ENCODE measurements around the gene NID2. TPM values are rescaled to one million over a fixed set of nuclear protein-coding genes. Genes with fewer than 3 reads are reported as not detected.

NID2 gene
- total and polyA plus RNA-seq, 4 donors, result 2.3 to 23.3 (median 10.1) TPM

DNA sequence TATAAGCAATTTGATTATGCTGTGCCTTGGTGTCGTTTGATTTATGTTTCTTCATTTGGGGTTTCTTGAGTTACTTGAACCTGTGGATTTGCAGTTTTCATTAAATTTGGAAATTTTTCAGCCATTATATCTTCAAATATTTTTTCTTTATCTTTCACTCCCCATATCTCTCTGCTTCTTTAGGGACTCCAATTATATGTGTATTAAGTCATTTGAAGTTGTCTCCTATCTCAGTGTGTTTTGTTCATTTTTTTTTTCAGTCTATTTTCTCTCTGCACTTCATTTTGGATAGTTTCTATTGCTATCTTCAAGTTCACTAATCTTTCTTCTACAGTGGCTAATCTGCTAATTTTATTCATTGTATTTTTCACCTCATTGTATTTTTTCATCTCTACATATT, 108.9 kb downstream of the NID2 start:
- 79% methylated on average over 1 of the region's 1 CpG for WGBS
- Histone ChIP-seq H3K4me3 (ENCODE audit: low read depth in 1 of 3, low read length in 3 of 3) (no peak overlapping the region), H3K27ac (ENCODE audit: low read depth in 1 of 2, low read length in 2 of 2) (no peak overlapping the region), H3K4me1 (ENCODE audit: control insufficient read depth in 4 of 4, insufficient read depth in 4 of 4, low read length in 3 of 4) (no peaks in the 10 kb centered on the region), H3K9me3 (ENCODE audit: control insufficient read depth in 4 of 4, low read length in 3 of 4) (peaks cover 0 to 15% (median 11%) of the 10 kb centered on the region in 4 donors), H3K36me3 (ENCODE audit: control insufficient read depth in 4 of 4, insufficient read depth in 3 of 4, low read depth in 1 of 4, low read length in 3 of 4) (peaks cover 0 to 3% (median 0%) of the 10 kb centered on the region in 4 donors), H3K27me3 (ENCODE audit: control insufficient read depth in 4 of 4, insufficient read depth in 4 of 4, low read length in 3 of 4) (no peaks in the 10 kb centered on the region), H3K9ac (ENCODE audit: low read depth in 1 of 2, low read length in 2 of 2) (no peak overlapping the region)
- TF ChIP-seq SP1 (IDR thresholded peaks at IDR 0.05) (no peak), EGR1 (IDR thresholded peaks at IDR 0.05; ENCODE audit: low read depth in 2 of 2) (no peak), TAF1 (conservative IDR thresholded peaks at IDR 0.05) (no peak), FOXA2 (IDR thresholded peaks at IDR 0.05) (no peak), GABPA (IDR thresholded peaks at IDR 0.05 in 1 of 2, conservative IDR thresholded peaks at IDR 0.05 in 1 of 2) (no peak), NR2F2 (IDR thresholded peaks at IDR 0.05) (no peak), HNF4A (conservative IDR thresholded peaks at IDR 0.05) (no peak), FOXA1 (IDR thresholded peaks at IDR 0.05) (no peak), JUND (IDR thresholded peaks at IDR 0.05) (no peak), YY1 (IDR thresholded peaks at IDR 0.05) (no peak), HNF4G (IDR thresholded peaks at IDR 0.05) (no peak)
- TF ChIP-seq, protein P1, sequence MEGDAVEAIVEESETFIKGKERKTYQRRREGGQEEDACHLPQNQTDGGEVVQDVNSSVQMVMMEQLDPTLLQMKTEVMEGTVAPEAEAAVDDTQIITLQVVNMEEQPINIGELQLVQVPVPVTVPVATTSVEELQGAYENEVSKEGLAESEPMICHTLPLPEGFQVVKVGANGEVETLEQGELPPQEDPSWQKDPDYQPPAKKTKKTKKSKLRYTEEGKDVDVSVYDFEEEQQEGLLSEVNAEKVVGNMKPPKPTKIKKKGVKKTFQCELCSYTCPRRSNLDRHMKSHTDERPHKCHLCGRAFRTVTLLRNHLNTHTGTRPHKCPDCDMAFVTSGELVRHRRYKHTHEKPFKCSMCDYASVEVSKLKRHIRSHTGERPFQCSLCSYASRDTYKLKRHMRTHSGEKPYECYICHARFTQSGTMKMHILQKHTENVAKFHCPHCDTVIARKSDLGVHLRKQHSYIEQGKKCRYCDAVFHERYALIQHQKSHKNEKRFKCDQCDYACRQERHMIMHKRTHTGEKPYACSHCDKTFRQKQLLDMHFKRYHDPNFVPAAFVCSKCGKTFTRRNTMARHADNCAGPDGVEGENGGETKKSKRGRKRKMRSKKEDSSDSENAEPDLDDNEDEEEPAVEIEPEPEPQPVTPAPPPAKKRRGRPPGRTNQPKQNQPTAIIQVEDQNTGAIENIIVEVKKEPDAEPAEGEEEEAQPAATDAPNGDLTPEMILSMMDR (IDR thresholded peaks at IDR 0.05; ENCODE audit: low read depth, low read length, missing input control), result no peak
- TF ChIP-seq, protein P2, sequence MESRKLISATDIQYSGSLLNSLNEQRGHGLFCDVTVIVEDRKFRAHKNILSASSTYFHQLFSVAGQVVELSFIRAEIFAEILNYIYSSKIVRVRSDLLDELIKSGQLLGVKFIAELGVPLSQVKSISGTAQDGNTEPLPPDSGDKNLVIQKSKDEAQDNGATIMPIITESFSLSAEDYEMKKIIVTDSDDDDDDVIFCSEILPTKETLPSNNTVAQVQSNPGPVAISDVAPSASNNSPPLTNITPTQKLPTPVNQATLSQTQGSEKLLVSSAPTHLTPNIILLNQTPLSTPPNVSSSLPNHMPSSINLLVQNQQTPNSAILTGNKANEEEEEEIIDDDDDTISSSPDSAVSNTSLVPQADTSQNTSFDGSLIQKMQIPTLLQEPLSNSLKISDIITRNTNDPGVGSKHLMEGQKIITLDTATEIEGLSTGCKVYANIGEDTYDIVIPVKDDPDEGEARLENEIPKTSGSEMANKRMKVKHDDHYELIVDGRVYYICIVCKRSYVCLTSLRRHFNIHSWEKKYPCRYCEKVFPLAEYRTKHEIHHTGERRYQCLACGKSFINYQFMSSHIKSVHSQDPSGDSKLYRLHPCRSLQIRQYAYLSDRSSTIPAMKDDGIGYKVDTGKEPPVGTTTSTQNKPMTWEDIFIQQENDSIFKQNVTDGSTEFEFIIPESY (IDR thresholded peaks at IDR 0.05), result no peak
- TF ChIP-seq, protein P3, sequence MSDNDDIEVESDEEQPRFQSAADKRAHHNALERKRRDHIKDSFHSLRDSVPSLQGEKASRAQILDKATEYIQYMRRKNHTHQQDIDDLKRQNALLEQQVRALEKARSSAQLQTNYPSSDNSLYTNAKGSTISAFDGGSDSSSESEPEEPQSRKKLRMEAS (IDR thresholded peaks at IDR 0.05), result no peak
- TF ChIP-seq, protein P4, sequence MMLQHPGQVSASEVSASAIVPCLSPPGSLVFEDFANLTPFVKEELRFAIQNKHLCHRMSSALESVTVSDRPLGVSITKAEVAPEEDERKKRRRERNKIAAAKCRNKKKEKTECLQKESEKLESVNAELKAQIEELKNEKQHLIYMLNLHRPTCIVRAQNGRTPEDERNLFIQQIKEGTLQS (IDR thresholded peaks at IDR 0.05), result no peak
- no peak for DNase-seq (ENCODE audit: low spot score)

DNA sequence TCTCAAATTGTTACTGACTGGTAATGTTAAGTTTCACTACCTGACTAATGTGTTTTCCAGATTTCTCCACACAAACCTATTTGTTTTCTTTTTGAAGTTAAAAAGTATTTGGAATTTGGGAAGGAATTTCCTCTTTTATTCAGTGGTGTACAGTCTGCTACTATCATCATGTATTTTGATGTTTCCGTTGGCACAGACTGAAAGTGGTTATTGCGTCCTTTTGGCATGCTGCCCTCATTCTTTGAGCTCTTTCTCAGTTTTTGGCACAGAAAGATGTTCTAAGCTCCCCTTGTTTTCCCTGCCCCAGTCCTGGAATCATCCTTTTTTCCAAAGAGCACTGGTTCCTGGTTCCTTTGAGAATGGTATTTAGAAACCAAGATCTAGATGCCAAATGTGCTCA, 110.9 kb downstream of the NID2 start:
- Histone ChIP-seq H3K4me3 (ENCODE audit: low read depth in 1 of 3, low read length in 3 of 3) (no peak overlapping the region), H3K4me1 (ENCODE audit: control insufficient read depth in 4 of 4, insufficient read depth in 4 of 4, low read length in 3 of 4) (no peaks in the 10 kb centered on the region), H3K27ac (ENCODE audit: low read depth in 1 of 2, low read length in 2 of 2) (no peak overlapping the region), H3K27me3 (ENCODE audit: control insufficient read depth in 4 of 4, insufficient read depth in 4 of 4, low read length in 3 of 4) (no peaks in the 10 kb centered on the region), H3K9me3 (ENCODE audit: control insufficient read depth in 4 of 4, low read length in 3 of 4) (peaks cover 0 to 15% (median 11%) of the 10 kb centered on the region in 4 donors), H3K9ac (ENCODE audit: low read depth in 1 of 2, low read length in 2 of 2) (no peak overlapping the region), H3K36me3 (ENCODE audit: control insufficient read depth in 4 of 4, insufficient read depth in 3 of 4, low read depth in 1 of 4, low read length in 3 of 4) (peaks cover 0 to 3% (median 0%) of the 10 kb centered on the region in 4 donors)
- TF ChIP-seq NR2F2 (IDR thresholded peaks at IDR 0.05), result no peak
- TF ChIP-seq SP1 (IDR thresholded peaks at IDR 0.05), result no peak
- no peak for TF ChIP-seq HNF4G (IDR thresholded peaks at IDR 0.05)
- TF ChIP-seq RXRA (IDR thresholded peaks at IDR 0.05), result no peak
- no peak for TF ChIP-seq EGR1 (IDR thresholded peaks at IDR 0.05; ENCODE audit: low read depth in 2 of 2)
- TF ChIP-seq, protein P1 (IDR thresholded peaks at IDR 0.05; ENCODE audit: low read depth, low read length, missing input control), result no peak
- TF ChIP-seq TAF1 (conservative IDR thresholded peaks at IDR 0.05), result no peak
- no peak for TF ChIP-seq FOXA2 (IDR thresholded peaks at IDR 0.05)
- no peak for TF ChIP-seq YY1 (IDR thresholded peaks at IDR 0.05)
- TF ChIP-seq, protein P3 (IDR thresholded peaks at IDR 0.05), result no peak
- no peak for TF ChIP-seq JUND (IDR thresholded peaks at IDR 0.05)
- TF ChIP-seq, protein P2 (IDR thresholded peaks at IDR 0.05), result no peak
- no peak for TF ChIP-seq RAD21 (IDR thresholded peaks at IDR 0.05)
- no peak for TF ChIP-seq GABPA (IDR thresholded peaks at IDR 0.05 in 1 of 2, conservative IDR thresholded peaks at IDR 0.05 in 1 of 2)
- TF ChIP-seq FOXA1 (IDR thresholded peaks at IDR 0.05), result no peak
- TF ChIP-seq, protein P5, sequence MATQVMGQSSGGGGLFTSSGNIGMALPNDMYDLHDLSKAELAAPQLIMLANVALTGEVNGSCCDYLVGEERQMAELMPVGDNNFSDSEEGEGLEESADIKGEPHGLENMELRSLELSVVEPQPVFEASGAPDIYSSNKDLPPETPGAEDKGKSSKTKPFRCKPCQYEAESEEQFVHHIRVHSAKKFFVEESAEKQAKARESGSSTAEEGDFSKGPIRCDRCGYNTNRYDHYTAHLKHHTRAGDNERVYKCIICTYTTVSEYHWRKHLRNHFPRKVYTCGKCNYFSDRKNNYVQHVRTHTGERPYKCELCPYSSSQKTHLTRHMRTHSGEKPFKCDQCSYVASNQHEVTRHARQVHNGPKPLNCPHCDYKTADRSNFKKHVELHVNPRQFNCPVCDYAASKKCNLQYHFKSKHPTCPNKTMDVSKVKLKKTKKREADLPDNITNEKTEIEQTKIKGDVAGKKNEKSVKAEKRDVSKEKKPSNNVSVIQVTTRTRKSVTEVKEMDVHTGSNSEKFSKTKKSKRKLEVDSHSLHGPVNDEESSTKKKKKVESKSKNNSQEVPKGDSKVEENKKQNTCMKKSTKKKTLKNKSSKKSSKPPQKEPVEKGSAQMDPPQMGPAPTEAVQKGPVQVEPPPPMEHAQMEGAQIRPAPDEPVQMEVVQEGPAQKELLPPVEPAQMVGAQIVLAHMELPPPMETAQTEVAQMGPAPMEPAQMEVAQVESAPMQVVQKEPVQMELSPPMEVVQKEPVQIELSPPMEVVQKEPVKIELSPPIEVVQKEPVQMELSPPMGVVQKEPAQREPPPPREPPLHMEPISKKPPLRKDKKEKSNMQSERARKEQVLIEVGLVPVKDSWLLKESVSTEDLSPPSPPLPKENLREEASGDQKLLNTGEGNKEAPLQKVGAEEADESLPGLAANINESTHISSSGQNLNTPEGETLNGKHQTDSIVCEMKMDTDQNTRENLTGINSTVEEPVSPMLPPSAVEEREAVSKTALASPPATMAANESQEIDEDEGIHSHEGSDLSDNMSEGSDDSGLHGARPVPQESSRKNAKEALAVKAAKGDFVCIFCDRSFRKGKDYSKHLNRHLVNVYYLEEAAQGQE (IDR thresholded peaks at IDR 0.05), result no peak
- WGBS, result 61% methylated on average over 2 of the region's 2 CpGs
- no peak for DNase-seq (ENCODE audit: low spot score)

Data from liver (tissue), 9 donors.